HepG2 (cell line): ENCODE measurements around the gene SIGLEC9. TPM values are rescaled to one million over a fixed set of nuclear protein-coding genes. Genes with fewer than 3 reads are reported as not detected.

Source experiments
- ZBTB40 ChIP-seq, 2 experiments: fragments of 450-650 bp in 1 of 2; sonication (generic) in 1 of 2; formaldehyde crosslinking in 1 of 2; IDR thresholded peaks; 2 replicates each; pipeline versions ENCODE4 v1.6.1 to v1.8.0; 2016 to 2022; ENCODE audit warnings: antibody characterized with exemption in 1 of 2, mild to moderate bottlenecking in 1 of 2, missing genetic modification reagents in 1 of 2
- polyA plus RNA-seq, 8 experiments: library from polyadenylated mRNA; depleted of rRNA in 3 of 8; stranded (reverse) in 7 of 8; unstranded in 1 of 8; fragments of >200 nt; fragmentation: Illumina TruSeq in 4 of 8; extraction: Trizol in 4 of 8; gene quantifications; 2 replicates each; pipeline versions ENCODE4 v1.2.1 to v1.2.3, GENCODE V29; 2011 to 2016; ENCODE audit warnings: low read depth in 4 of 8, missing spikeins in 1 of 8, mixed read lengths in 1 of 8; ENCODE audit not compliant: insufficient read depth in 1 of 8
- total RNA-seq, 5 experiments: library from RNA; depleted of rRNA; stranded (reverse); fragments of >200 nt; fragmentation: Illumina TruSeq; extraction: Trizol; gene quantifications; 2 replicates each; pipeline ENCODE4 v1.2.3, GENCODE V29; 2016; ENCODE audit warnings: low read depth in 1 of 5

Gene SIGLEC9
- total and polyA plus RNA-seq, 2 of the 13 experiments (the other 11 are each of a cell fraction or from before 2014, with no cell fraction given) = not detected

- TF ChIP-seq ZBTB40 (IDR thresholded peaks at IDR 0.05) (no peak), ZBTB40 (CRISPR knock-in tag; IDR thresholded peaks at IDR 0.05) (no peak)
Measured at GRCh38 chr19:51179256-51179655, 54.5 kb downstream of the SIGLEC9 start (continued).

Other genes with a start within 250 kb of the SIGLEC9 start
- not detected in 2 replicates for gene KLK4, start 213.5 kb upstream of the SIGLEC9 start, total RNA-seq (2016; rRNA removed; fragmentation: Illumina TruSeq; extraction: Trizol)
- not detected in 2 replicates for gene KLK4, start 213.5 kb upstream of the SIGLEC9 start, polyA plus RNA-seq (2011; rRNA removed)
- gene KLK5, start 171.9 kb upstream of the SIGLEC9 start, total RNA-seq (2016; rRNA removed; fragmentation: Illumina TruSeq; extraction: Trizol) = not detected in 2 replicates
- not detected in 2 replicates for gene KLK5, start 171.9 kb upstream of the SIGLEC9 start, polyA plus RNA-seq (2011; rRNA removed)
- 0.15 TPM in 1 of 2 replicates, not detected in the other for gene KLK6, start 155.3 kb upstream of the SIGLEC9 start, total RNA-seq (2016; rRNA removed; fragmentation: Illumina TruSeq; extraction: Trizol)
- 1.6 and 1.8 TPM in 2 replicates for gene KLK6, start 155.3 kb upstream of the SIGLEC9 start, polyA plus RNA-seq (2011; rRNA removed)
- not detected in 2 replicates for gene KLK7, start 141.0 kb upstream of the SIGLEC9 start, total RNA-seq (2016; rRNA removed; fragmentation: Illumina TruSeq; extraction: Trizol)
- not detected in 2 replicates for gene KLK7, start 141.0 kb upstream of the SIGLEC9 start, polyA plus RNA-seq (2011; rRNA removed)
- not detected in 2 replicates for gene KLK8, start 123.3 kb upstream of the SIGLEC9 start, total RNA-seq (2016; rRNA removed; fragmentation: Illumina TruSeq; extraction: Trizol)
- not detected in 2 replicates for gene KLK8, start 123.3 kb upstream of the SIGLEC9 start, polyA plus RNA-seq (2011; rRNA removed)
- not detected in 2 replicates for gene KLK10, start 105.2 kb upstream of the SIGLEC9 start, total RNA-seq (2016; rRNA removed; fragmentation: Illumina TruSeq; extraction: Trizol)
- gene KLK10, start 105.2 kb upstream of the SIGLEC9 start, polyA plus RNA-seq (2011; rRNA removed) = not detected in 2 replicates
- gene KLK11, start 98.3 kb upstream of the SIGLEC9 start, total RNA-seq (2016; rRNA removed; fragmentation: Illumina TruSeq; extraction: Trizol) = not detected in 2 replicates
- gene KLK11, start 98.3 kb upstream of the SIGLEC9 start, polyA plus RNA-seq (2011; rRNA removed) = not detected in 2 replicates
- gene KLK12, start 89.9 kb upstream of the SIGLEC9 start, total RNA-seq (2016; rRNA removed; fragmentation: Illumina TruSeq; extraction: Trizol) = not detected in 2 replicates
- not detected in 2 replicates for gene KLK12, start 89.9 kb upstream of the SIGLEC9 start, polyA plus RNA-seq (2011; rRNA removed)
- not detected in 2 replicates for gene KLK13, start 59.8 kb upstream of the SIGLEC9 start, total RNA-seq (2016; rRNA removed; fragmentation: Illumina TruSeq; extraction: Trizol)
- 0.09 TPM in 1 of 2 replicates, not detected in the other for gene KLK13, start 59.8 kb upstream of the SIGLEC9 start, polyA plus RNA-seq (2011; rRNA removed)
- gene KLK14, start 42.0 kb upstream of the SIGLEC9 start, total RNA-seq (2016; rRNA removed; fragmentation: Illumina TruSeq; extraction: Trizol) = not detected in 2 replicates
- not detected in 2 replicates for gene KLK14, start 42.0 kb upstream of the SIGLEC9 start, polyA plus RNA-seq (2011; rRNA removed)
- gene CTU1, start 16.5 kb upstream of the SIGLEC9 start, total RNA-seq (2016; rRNA removed; fragmentation: Illumina TruSeq; extraction: Trizol) = 1.9 and 2.9 TPM in 2 replicates
- 1.9 and 2.5 TPM in 2 replicates for gene CTU1, start 16.5 kb upstream of the SIGLEC9 start, polyA plus RNA-seq (2011; rRNA removed)
- not detected in 2 replicates for gene SIGLEC7, start 17.4 kb downstream of the SIGLEC9 start, total RNA-seq (2016; rRNA removed; fragmentation: Illumina TruSeq; extraction: Trizol)
- 0.17 TPM in 1 of 2 replicates, not detected in the other for gene SIGLEC7, start 17.4 kb downstream of the SIGLEC9 start, polyA plus RNA-seq (2011; rRNA removed)
- 0.29 TPM in 1 of 2 replicates, not detected in the other for gene CD33, start 100.2 kb downstream of the SIGLEC9 start, total RNA-seq (2016; rRNA removed; fragmentation: Illumina TruSeq; extraction: Trizol)
- gene CD33, start 100.2 kb downstream of the SIGLEC9 start, polyA plus RNA-seq (2011; rRNA removed) = 0.07 TPM in 1 of 2 replicates, not detected in the other
- not detected in 2 replicates for gene SIGLECL1, start 126.2 kb downstream of the SIGLEC9 start, total RNA-seq (2016; rRNA removed; fragmentation: Illumina TruSeq; extraction: Trizol)
- not detected in 2 replicates for gene SIGLECL1, start 126.2 kb downstream of the SIGLEC9 start, polyA plus RNA-seq (2011; rRNA removed)
- 0.04 TPM in 1 of 2 replicates, not detected in the other for gene IGLON5, start 186.7 kb downstream of the SIGLEC9 start, total RNA-seq (2016; rRNA removed; fragmentation: Illumina TruSeq; extraction: Trizol)
- gene IGLON5, start 186.7 kb downstream of the SIGLEC9 start, polyA plus RNA-seq (2011; rRNA removed) = 5.7 and 6.2 TPM in 2 replicates
- gene VSIG10L, start 217.2 kb downstream of the SIGLEC9 start, total RNA-seq (2016; rRNA removed; fragmentation: Illumina TruSeq; extraction: Trizol) = 1.8 and 2.7 TPM in 2 replicates
- 8.0 and 8.5 TPM in 2 replicates for gene VSIG10L, start 217.2 kb downstream of the SIGLEC9 start, polyA plus RNA-seq (2011; rRNA removed)
- gene ETFB, start 241.5 kb downstream of the SIGLEC9 start, total RNA-seq (2016; rRNA removed; fragmentation: Illumina TruSeq; extraction: Trizol) = 678 and 853 TPM in 2 replicates
- gene ETFB, start 241.5 kb downstream of the SIGLEC9 start, polyA plus RNA-seq (2011; rRNA removed) = 1,171 and 1,314 TPM in 2 replicates
- gene CLDND2, start 244.1 kb downstream of the SIGLEC9 start, total RNA-seq (2016; rRNA removed; fragmentation: Illumina TruSeq; extraction: Trizol) = 1.1 and 1.8 TPM in 2 replicates
- gene CLDND2, start 244.1 kb downstream of the SIGLEC9 start, polyA plus RNA-seq (2011; rRNA removed) = 0.84 and 1.6 TPM in 2 replicates
- not detected in 2 replicates for gene NKG7, start 247.7 kb downstream of the SIGLEC9 start, total RNA-seq (2016; rRNA removed; fragmentation: Illumina TruSeq; extraction: Trizol)
- 0.21 and 0.40 TPM in 2 replicates for gene NKG7, start 247.7 kb downstream of the SIGLEC9 start, polyA plus RNA-seq (2011; rRNA removed)